DOHH2 (cell line): ENCODE results near the gene L3MBTL2.
"Not testable (repeated sequence)": the region's sequence is repeated elsewhere in the genome, so short reads cannot be mapped to it uniquely, and the experiment has no call there.

Source experiments
- CTCF ChIP-seq: fragments of 200-600 bp; sonication (generic); IDR thresholded peaks from one replicate; pipeline ENCODE4 v1.5.1; 2014; ENCODE audit warnings: antibody characterized with exemption, mild to moderate bottlenecking, low read depth, low read length; ENCODE audit not compliant: poor library complexity, severe bottlenecking
- EZH2phosphoT487 ChIP-seq: fragments of 200-600 bp; sonication (generic); IDR thresholded peaks from 2 replicates; pipeline ENCODE4 v1.6.1; 2017; ENCODE audit warnings: borderline replicate concordance, mild to moderate bottlenecking, antibody characterized with exemption, low read length, moderate library complexity, mixed read lengths

DNA sequence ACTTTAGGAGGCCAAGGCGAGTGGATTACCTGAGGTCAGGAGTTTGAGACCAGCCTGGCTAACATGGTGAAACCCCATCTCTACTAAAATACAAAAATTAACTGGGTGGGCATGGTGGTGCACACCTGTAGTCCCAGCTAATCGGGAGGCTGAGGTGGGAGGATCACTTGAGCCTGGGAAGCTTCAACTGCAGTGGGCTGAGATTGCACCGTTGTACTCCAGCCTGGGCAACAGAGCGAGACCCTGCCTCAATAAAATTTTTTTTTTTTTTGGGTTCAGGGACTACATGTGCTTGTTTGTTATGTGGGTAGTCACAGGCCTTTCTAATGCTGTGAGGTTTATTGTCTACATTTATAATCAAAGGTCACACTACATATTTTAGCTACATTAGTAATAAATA is 54.6 kb downstream of the L3MBTL2 start:
- TF ChIP-seq CTCF, EZH2phosphoT487: not testable (repeated sequence)
